Activated CD8-positive, alpha-beta memory T cell treated with anti-CD3 and anti-CD28 coated beads for 48 hours (primary cell): ENCODE results near the gene TIMM22.

Experiments
- DNase-seq, 3 experiments: peaks; one replicate each; pipeline ENCODE4 v3.0.0-alpha.2; 2020; ENCODE audit warnings: low read depth in 2 of 3, low spot score in 2 of 3

The TIMM22 gene

DNA sequence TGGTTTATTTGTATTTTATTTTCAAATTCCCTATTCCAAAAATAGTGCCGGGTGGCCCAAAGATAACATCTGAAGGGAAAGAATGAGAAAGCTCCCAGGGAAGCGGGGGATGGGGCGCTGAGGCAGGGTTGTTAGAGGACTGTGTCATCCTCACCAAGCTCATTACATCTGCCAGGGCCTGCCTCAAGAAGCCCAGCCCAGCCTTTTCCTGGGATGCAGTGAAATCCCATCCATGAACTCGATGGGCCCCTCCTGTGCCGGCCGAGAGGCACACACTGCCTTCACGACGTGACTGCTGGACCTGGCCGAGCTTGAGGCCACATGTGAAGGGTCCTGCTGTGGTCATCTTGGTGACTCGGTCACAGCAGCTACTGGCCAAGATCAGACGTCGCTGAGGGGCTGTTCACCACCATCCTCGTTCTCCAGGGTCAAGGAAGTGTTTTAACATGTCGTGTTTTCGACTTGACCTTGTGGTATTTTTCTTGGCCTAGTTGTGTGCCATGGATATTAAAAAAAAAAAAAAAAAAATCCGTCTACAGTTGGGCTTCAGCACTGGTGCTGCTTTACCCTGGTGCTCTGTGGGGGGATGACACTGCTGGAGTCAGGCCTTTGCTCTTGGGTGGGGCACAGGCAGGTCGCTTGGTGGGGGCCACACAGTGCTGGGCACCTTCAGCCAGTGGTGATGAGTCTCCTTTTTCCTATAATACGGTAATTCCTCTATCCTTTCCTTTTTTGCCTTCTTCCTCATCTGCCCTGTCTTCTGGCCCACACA, 4.9 kb downstream of the TIMM22 start:
- no peak for DNase-seq

DNA sequence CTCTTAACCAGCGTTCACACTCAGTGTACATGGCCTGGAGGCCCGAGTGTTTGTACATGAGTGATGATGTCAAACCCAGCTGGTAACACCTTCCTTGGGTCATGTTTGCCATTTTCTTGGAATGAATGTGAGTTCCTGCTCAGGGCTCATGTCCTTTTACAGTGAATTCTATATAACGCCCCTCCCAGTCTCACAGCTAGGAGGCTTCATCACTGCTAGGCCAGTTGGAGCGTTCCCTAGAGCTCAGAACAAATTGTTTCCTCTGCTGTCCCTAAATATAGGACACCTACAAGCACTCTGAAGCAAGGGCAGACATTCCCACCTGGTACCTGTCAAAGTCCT, 5.5 kb downstream of the TIMM22 start:
- no peak for DNase-seq

DNA sequence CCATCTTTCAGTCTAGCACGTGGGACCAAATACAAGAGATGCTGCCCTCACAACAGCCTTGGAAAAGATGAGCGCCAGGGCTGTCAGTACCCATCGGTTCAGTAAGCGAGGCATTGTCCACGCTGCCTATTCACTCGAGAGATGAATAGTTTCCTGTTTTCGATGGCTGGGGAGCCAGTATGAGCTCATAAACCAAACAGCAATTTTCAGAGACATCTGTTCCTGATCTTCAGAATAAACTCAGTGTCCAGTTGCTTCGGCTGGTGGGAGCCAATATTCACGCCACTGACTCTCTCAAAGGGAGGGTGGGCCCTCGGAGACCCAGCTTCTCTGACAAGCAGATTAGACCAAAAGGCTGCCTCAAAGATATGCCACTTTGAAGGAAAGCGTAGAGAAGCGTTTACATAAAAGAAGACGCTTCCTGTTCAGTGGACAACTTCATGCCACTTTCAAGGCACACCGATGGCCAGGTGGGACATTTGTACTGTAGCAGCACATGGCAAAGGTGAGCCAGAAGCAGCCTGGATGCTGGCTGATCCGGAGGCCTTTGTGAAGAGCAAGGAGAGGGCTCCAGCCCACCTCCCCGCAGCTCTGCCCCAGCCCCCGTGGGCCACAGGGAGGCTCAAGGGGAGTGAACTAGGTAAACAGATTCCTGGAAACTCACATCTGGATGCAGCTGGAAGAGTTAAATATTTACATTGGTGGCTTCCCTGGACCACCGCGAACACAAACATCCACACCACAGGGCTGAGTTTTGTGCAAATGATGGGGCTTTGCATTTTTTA, 6.0 kb downstream of the TIMM22 start:
- DNase-seq = no peak

DNA sequence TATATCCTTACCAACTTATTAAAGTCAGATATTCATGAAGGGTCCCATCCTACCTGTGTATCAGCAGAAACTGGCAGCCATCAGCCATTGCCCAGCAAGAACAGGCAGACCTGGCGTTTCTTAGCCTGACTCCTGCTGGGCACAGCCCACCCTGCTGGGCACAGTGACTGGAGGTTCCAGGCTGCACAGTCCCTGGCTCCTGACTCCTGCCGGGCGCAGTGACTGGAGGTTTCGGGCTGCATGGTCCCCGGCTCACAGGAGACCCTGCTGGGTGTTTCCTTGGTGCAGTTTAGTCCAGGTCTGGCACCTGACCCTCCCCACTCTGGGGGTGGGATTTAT, 6.7 kb downstream of the TIMM22 start:
- no peak for DNase-seq

DNA sequence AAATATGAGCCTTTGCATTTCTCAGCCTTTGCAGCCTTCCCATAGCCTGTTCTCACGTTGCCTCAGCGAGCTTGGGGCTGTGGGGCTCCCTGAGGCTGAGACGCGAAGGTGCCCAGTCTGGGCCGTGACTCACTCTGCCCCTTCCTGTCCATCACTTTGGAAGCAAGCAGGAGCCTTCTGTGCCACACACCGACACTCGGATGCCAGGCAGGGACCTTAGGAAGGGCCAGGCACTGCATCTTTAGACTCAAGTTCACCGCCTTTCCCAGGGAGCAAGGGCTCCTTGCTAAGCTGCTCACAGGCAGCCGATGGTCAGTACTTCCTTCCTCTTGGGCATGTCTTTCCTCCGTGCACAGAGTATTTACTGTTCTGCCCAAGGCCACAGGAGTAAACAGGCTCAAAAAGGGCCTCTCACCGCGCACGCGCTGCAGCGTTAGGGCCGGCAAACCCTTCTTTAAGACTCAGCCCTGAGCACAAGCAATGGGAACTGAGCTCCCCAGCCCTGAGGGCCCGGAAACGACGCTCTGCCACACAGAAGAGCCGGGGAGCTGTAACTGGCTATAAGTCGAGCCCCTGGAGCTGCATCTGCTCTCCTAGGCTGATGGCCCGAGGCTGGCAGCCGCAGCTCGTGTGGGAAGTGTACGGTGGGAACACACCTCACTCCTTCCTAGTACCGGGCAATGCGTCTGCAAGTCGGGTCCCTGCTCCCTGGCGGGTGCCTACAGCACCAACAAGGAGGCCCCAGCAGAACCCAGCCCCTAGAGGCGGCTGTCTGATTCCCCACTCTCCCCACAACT, 7.2 kb downstream of the TIMM22 start:
- DNase-seq = no peak

DNA sequence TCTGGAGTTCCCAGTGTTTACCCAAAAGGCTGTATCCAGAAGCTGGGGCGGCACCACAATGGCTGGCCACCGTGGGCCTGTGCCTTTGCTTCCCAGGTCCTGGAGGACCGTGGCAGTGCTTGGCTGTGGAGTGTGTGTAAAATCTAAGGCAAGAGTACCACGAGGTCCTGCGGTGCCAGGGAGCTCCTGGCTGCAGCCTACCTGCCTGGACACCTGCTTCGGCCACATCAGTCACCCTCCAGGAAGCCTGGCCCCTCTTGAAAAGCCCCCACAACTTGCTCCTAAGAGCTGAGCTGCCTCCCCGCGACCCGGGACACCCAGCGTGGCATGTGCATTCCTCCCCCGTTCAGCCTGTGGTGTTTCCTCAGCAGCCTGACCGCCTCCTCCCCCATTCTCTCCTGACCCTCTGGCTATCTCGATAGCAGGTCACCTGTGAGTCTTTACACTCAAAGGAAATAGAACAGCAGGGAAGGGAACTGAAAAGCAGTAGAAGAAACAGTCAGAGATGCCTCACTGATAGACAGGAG, 7.9 kb downstream of the TIMM22 start:
- DNase-seq = no peak

DNA sequence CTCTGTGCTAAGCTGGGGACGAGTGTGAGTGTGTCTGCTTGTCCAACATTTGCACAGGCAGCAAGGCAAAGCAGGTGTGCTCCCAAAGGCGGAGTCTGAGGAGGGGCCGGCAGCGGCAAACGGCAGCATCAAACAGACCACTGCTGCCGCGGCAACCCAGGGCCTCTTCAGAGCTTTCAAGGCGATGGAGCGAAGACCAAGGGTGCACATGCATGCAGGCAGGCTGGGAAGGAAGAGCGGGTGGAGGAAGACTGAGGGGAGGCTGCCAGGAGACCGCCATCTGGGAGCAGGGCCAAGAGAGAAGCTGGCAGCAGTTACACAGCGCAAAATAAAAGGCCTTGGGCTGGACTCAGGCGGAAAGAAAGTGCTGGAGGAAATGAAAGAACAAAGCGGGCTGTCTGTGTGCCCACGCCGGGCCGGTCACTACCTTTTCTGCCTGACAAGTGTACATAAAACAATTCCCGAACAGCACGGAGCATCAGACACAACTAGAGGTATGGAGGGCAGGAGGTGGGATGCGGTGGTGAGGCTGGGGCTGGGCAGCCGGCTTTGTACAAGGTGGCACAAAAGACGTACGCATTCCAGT, 8.5 kb downstream of the TIMM22 start:
- no peak for DNase-seq

DNA sequence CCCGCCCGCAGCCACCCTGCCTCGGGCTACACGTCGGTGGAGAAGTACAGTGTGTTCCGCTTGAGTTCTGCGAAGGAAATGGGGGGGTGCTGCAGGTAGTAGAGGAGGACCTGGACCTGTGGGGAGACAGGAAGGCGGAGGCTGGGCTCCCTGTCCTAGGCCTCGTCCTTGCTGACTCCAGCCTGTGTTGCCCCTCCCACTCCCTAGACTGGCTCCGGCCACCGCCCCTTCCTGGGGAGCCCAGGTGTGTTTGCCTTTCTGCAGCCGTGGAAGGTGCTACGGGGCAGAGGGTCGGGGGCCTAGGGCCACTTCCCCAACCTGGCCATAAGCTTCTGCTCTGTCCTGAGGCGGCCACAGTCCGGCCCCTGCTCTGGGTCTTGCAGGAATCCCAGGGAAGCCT, 9.1 kb downstream of the TIMM22 start:
- DNase-seq = no peak

DNA sequence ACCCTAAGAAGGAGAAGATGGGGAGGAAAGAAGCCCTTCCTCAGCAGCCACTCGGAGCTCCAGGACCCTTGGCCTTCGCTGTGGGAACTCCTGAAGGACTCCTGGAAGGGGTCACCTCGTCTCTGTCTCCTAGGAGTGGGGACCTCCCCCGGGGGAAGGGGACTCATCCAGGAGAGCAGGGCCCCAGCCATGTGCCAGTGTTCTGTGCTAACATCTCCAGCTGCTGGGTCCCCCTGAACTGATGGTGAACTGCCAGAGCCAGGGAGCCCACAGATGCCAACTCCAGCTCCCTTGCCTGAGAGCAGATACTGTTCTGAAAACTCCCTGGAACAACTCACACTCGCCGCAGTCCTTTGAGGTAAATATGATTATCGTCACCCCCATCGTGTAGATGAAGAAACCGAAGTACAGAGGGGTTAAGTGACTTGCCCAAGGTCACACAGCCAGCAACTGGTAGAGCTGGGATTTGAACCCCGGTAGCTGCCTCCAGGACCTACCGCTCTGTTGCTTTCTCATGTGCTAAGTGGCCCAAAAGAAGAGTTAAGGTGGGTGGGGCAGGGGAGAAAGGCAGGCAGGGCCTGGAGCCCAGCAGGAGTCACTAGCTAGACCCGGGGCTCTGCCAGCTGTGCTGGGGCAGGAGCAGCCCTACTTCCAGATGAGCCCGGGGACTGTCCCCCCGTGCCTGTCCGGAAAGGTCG, 10.5 kb downstream of the TIMM22 start:
- DNase-seq = no peak

DNA sequence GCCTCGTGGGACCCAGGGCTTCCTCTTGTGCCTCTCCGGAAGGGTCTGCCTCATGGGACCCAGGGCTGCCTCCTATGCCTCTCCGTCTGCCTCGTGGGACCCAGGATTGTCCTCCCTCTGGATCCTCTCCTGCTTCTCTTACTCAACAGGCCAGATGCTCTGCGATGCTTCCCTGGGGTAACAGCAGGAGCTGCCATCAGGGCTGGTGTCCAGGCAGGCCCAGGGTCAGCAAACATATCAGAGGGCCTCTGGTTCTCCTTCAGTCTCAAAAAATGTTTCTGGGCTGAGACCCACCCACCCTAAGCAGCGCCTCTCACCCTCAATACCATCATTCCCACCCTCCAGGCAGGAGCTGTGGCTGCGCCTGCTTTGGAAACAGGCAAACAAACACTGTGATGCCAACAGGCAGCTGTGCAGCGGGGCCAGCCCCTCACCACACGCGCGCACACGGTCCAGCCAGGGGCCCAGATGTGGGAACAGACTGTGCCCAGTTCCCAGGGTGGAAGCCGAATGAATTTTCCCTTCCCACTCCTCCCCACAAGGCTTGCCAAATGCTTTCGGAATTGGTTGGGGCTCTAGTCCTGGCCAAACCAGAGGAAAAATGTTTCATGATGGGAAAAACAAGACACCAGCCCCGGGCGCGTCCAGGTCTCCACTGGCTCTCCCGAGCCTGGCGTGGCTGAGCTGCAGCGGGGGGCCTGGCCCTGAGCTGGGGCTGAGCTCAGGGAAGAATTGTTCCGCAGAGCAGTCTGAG, 11.3 kb downstream of the TIMM22 start:
- no peak for DNase-seq

DNA sequence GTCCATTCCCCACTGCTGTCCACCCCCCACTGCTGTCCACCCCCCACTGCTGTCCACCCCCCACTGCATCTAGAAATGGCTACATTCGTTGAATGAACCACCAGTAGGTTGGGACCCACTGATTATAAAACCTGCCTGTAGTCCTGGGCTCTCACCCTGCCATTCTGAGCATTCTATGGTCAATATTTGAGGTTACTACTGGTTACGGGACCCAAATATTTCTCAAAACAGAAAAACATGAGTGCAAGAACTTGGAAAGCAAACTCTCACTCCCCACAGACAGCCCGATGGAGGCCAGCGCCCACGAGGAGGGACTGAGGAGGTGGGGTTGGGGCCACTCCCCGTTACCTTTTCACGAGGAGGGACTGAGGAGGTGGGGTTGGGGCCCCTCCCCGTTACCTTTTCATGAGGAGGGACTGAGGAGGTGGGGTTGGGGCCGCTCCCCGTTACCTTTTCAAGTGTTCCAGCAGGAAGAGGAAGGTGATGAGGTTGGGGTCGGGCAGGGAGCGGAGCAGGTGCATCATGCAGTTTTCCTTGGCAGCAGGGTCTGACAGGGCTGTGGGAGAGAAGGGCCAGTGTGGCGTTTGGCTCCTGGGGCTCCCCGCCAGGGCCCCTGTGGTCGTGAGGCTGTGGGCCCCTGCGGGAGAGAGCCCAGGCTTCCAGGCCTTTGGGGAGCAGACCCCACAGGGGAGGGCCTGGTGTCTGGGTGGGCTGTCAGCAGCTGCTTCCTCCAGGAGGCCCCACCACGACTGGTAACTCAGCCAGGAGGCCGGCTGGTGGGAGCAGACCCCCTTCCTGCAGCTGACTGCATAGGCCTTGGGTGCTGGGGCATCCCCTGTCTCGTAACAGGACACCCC, 12.5 kb downstream of the TIMM22 start:
- no peak for DNase-seq

DNA sequence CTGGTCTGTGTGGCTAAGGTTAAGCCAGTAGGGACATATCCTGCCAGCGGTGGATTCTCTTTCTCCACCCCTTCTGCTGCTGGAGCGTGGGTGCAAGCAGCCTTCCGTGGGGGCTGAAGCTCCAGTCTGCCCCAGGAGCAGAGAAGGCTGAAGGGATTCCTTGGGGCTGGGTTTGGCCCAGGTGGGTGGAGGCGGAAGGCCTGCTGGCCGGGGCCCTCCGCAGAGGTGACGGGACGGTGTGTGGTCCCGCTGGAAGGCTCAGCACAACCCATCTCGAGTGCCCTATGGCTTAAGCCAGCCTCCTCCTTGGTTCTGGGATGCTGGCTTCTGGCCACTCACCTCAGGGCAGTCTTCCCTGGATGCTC, 13.1 kb downstream of the TIMM22 start:
- DNase-seq = no peak

DNA sequence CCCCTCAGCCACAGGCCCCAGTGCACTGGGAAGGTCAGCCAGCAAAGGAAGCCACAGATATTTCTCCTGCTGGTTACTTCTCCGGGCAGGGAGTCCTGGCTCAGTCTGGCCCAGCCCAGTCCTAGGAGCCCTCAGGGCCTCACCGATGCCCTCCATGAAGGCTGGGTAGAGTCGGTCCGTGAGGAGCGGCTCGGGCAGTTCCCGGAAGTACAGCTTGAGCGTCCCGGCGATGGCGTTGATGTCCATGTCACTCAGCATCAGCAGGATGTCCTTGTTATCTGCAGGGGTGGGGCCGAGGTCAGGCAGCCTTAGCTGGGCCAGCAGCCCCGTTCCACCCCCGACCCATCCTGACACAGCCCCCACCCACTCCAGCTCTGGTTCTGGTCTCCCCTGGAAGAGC, 13.7 kb downstream of the TIMM22 start:
- no peak for DNase-seq

DNA sequence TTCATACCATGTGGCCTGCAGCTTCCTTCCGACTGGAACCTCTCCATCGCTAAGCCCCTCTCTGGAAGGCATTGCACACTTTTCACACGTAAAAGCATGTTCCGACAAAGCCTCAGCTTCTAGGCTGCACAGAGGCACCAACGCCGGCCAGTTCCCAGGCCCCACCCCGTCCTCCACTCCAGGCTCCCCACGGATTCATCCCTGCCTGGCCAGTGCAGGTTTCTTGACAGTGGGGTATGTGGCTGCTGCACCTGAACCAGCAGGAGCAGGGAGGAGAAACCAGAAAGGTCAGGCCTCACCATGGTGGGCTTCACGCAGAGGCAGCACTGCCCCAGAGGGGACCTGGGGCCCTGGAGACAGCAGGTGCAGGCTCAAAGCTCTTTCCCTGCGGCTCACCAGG, 14.2 kb downstream of the TIMM22 start:
- DNase-seq = no peak

DNA sequence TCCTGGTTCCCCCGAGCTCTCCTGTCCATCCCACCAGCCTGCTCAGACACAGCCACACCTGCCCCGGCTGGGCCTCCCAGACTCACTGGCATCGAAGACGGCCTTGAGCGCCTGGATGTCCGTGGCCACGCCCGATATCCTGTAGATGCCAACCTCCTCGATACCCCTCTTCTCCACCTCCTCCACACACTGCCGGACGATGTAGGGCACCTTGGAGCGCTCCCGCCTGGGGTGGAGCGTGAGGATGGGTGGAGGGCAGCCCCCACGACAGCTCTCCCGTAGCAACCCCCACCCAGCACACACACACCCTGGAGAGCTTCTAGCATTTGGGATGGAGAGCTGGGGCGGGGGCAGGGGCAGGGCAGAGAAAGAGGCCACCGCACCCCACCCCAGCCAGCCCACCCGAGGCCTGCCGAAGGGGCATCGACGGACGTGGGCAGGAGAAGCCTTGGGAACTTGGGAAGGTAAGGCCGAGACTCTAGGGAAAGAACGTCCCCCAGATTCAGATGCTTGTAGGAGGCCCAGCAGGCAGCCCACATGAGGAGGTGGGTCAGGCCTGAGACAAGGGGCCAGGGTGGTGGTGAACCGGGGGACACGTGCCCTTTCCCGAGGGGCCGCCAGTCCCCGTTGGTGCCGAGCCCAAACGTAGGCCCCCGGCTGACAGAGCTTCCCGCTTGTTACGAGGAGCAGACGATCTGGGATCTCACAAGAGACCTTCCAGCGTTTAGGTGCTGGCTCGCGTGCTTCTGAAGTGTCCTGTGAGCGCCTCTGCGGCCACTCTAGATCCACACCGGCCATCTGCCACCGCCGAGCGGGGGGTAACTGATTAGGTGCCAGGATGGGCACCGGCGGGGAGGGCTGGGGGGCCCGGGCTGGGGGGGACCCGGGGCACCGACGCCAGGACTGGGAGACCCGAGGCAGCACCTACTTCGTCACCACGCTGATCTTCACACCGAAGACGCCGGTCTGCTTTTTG, 15.1 kb downstream of the TIMM22 start:
- no peak for DNase-seq

DNA sequence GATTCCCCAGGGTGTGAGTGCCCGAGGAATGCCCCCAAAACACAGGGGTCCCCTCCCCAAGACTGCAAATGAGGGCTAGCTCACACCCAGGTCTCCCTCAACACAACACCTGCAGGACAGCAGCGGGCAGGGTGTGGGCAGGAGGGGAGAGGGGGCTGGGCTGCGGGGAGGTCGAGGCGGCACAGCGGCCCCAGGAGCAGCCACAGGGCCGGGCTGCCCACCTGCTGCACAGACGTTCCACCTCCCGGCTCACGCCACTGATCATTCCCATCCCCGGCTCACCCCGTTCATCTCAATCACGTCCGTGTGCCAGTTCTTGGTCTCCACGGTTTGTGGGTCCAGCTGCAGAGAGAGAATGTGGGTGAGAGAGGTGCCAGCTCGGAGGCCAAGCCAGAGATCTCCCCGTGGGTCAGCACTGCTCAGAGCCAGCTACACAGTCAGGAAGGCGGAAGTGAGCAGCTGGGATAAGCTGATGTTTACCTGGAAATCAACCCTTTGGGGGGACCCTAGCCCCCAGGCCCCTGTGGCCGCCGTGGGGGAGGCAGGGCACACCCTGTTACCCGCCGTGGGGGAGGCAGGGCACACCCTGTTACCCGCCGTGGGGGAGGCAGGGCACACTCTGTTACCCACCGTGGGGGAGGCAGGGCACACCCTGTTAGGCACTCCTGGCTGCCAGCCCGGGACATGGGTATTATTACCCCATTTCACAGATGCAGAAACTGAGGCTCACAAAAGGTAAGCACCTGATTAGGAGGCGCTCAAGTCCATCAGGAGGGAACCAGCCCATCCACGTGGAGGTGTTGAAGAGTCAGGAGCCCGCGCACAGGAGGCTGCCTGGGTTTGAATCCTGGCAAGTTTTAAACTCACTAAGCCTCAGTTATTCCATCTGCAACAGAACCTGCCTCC, 16.1 kb downstream of the TIMM22 start:
- DNase-seq = no peak

DNA sequence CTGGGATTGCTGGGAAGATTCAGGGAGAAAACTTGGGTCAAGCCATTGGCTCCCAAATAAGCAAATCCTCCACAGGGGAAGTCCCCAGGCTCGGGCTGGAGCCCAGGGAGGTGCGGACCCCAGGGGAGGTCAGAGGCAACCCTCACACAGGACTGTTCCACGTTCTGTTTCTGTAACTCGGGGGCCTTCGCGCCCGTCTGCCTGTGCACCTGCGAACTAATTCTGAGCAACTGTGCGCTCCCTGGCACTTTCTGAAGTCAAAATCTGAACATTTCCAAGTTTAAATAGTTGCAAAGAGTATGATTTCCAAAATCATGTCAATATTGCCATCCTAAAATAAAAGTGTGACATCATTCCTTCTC, 16.8 kb downstream of the TIMM22 start:
- no peak for DNase-seq
